K562 (cell line): ENCODE results near the gene MXI1. TPM values are rescaled to one million over a fixed set of nuclear protein-coding genes. Genes with fewer than 3 reads are reported as not detected.

Experiments
- CCNT2 ChIP-seq: IDR thresholded peaks from 2 replicates; pipeline ENCODE4 v1.6.1; 2011; ENCODE audit warnings: borderline replicate concordance, low read depth, mild to moderate bottlenecking, moderate library complexity, mixed read lengths, low read length; ENCODE audit not compliant: insufficient read length; ENCODE audit errors: extremely low read depth
- CREM ChIP-seq: IDR thresholded peaks from 2 replicates; pipeline ENCODE4 v1.6.1; 2014; ENCODE audit warnings: antibody characterized with exemption, low read depth
- E2F8 ChIP-seq: fragments of 450-650 bp; IDR thresholded peaks from 2 replicates; pipeline ENCODE4 v1.7.1; 2018; ENCODE audit warnings: mild to moderate bottlenecking, low read depth; ENCODE audit not compliant: partially characterized antibody
- HDAC1 ChIP-seq, 2 experiments: fragments of 450-650 bp; IDR thresholded peaks; 2 replicates each; pipeline ENCODE4 v1.6.1; 2016 to 2017; ENCODE audit warnings: inconsistent platforms in 1 of 2, mild to moderate bottlenecking in 1 of 2, moderate library complexity in 1 of 2
- HMGN3 ChIP-seq: IDR thresholded peaks from 2 replicates; pipeline ENCODE4 v1.6.1; 2011; ENCODE audit warnings: borderline replicate concordance, low read depth, mild to moderate bottlenecking, mixed read lengths, low read length; ENCODE audit not compliant: insufficient read length; ENCODE audit errors: extremely low read depth
- MLLT1 ChIP-seq, 2 experiments: fragments of 450-650 bp; IDR thresholded peaks; 2 replicates each; pipeline ENCODE4 v1.6.1; 2016
- MNT ChIP-seq, 2 experiments: fragments of 450-650 bp; conservative IDR thresholded peaks; 2 replicates each; pipeline ENCODE4 v1.6.1; 2017; ENCODE audit warnings: mild to moderate bottlenecking in 2 of 2, moderate library complexity in 2 of 2
- MYNN ChIP-seq, 2 experiments: sonication (generic); formaldehyde crosslinking in 1 of 2; IDR thresholded peaks; 2 replicates each; pipeline versions ENCODE4 v1.5.0 to v1.6.1; 2016 to 2020; ENCODE audit warnings: antibody characterized with exemption in 1 of 2, missing genetic modification reagents in 1 of 2
- NEUROD1 ChIP-seq: fragments of 150-350 bp; IDR thresholded peaks from 2 replicates; pipeline ENCODE4 v1.6.1; 2014; ENCODE audit warnings: borderline replicate concordance, low read length, low read depth; ENCODE audit not compliant: partially characterized antibody
- RBBP5 ChIP-seq: fragments of 200-600 bp; sonication (generic); IDR thresholded peaks from 2 replicates; pipeline ENCODE4 v1.6.1; 2012; ENCODE audit warnings: borderline replicate concordance, mild to moderate bottlenecking, low read length, control low read depth, inconsistent platforms; ENCODE audit not compliant: insufficient read depth, poor library complexity, severe bottlenecking
- SUPT5H ChIP-seq: fragments of 450-650 bp; IDR thresholded peaks from 2 replicates; pipeline ENCODE4 v1.6.1; 2016
- ZNF592 ChIP-seq: fragments of 450-650 bp; IDR thresholded peaks from 2 replicates; pipeline ENCODE4 v1.6.1; 2017; ENCODE audit warnings: antibody characterized with exemption, mild to moderate bottlenecking
- polyA plus RNA-seq, 8 experiments: library from polyadenylated mRNA; depleted of rRNA in 4 of 8; stranded (reverse) in 5 of 8; unstranded in 3 of 8; fragments of >200 nt; fragmentation: Nextera tagmentation in 2 of 8; fragmentation: Illumina TruSeq in 1 of 8; extraction: Ambion mirVana in 2 of 8; extraction: Trizol in 1 of 8; gene quantifications; 2 replicates each; pipeline versions ENCODE4 v1.2.1 to v1.2.3, GENCODE V29; 2011 to 2014; ENCODE audit warnings: inconsistent platforms in 1 of 8, missing spikeins in 1 of 8
- total RNA-seq, 7 experiments: library from RNA; depleted of rRNA in 6 of 7; stranded (reverse); fragments of >200 nt in 6 of 7; fragmentation: Illumina TruSeq in 2 of 7; extraction: Trizol in 2 of 7; gene quantifications; 2 replicates each; pipeline versions ENCODE4 v1.2.1 to v1.2.3, GENCODE V29; 2011 to 2021; ENCODE audit warnings: low replicate concordance in 1 of 7

The MXI1 gene
- total and polyA plus RNA-seq, 9 of the 15 experiments (the other 6 are each of a cell fraction or from before 2014, with no cell fraction given): 9.1 to 23.7 (median 14.8) TPM

GRCh38 chr10:110207011-110207804, at the start of gene MXI1 (continued):
- TF ChIP-seq MNT (conservative IDR thresholded peaks at IDR 0.05) (peak in 1 of 2 experiments; percentile 36; a peak in 1 of 4 replicates), CCNT2 (peak; percentile 63), RBBP5 (peak; percentile 37), MLLT1 (IDR thresholded peaks at IDR 0.05) (peak in 1 of 2 experiments; percentile 80; a peak in 1 of 4 replicates), E2F8 (no peak), SUPT5H (peak; percentile 49; the same call in 1 of the 2 replicates), HMGN3 (peak; percentile 36), CREM (peak; percentile 74), NEUROD1 (peak; percentile 85), MYNN (IDR thresholded peaks at IDR 0.05) (peak; percentile 96), MYNN (CRISPR knock-in tag; IDR thresholded peaks at IDR 0.05) (no peak), HDAC1 (IDR thresholded peaks at IDR 0.05) (peak in 1 of 2 experiments; percentile 48; a peak in 2 of 4 replicates), ZNF592 (no peak)
- TF ChIP-seq, all 486 proteins: peak for 44
